ENCODE data around the gene IRF2. TPM values are rescaled to one million over a fixed set of nuclear protein-coding genes. Genes with fewer than 3 reads are reported as not detected.

Gene IRF2
- total RNA-seq = 21.9 and 24.3 TPM in 2 replicates

DNA sequence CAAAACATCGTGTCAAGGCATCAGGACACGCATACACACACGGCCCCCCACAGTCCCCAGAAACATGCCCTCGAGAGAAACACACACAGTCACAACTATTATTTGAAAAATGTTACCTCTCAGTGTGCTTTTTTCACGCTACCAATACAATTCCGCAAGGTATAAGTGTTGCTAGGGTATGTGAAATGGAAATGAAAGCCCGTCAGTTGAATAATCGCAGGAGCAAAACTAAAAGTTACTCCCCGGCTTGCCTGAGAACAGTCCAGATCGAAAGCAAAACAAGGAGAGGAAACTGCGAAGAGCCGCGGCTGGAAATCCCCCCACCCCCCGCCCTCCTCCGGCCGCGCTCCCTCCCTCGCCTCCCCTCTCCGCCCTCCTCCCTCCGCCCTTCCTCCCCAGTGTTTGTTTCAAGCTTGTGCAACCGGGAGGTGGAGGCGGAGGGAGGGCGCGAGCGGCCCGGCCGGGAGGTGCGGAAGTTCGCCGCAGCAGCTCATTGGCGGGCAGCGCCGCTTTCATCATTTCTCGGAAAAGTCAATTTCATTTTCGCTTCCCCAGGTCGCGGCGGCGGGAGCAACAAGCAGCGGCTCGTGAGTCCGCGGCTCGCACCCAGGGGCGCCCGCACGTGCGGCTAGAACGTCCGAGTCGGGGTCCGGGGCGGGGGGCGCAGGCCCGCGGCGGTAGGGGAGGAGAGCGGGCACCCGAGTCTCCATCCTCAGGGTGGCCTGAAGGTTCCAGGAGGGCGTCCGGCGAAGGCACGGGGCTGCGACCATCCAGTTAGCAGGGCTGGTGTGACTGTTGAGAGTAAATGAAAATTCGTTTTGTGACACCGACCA lies at the start of gene IRF2:
TSS of gene IRF2 (minus strand) at position 288 of the 833 bp plus-strand sequence. CDS start 45,486 bp downstream, outside the sequence.

Other genes starting within 250 kb of the IRF2 start
- gene CASP3, start 174.9 kb upstream of the IRF2 start, total RNA-seq = 11.2 and 19.5 TPM in 2 replicates
- 8.2 and 12.6 TPM in 2 replicates for gene PRIMPOL, start 175.2 kb upstream of the IRF2 start, total RNA-seq

All from bronchial smooth muscle cell (primary cell).